WTC11 (cell line): ENCODE data around the gene FGF11. TPM values are rescaled to one million over a fixed set of nuclear protein-coding genes. Genes with fewer than 3 reads are reported as not detected.

ENCODE experiments used
- ATAC-seq: fragments of 200-7000 bp; cut with Tn5 transposase; 2 replicates; pipeline ENCODE4 v1.10.0; 2021; ENCODE audit warnings: mild to moderate bottlenecking, moderate library complexity
- CTCF ChIA-PET: fragments of 300-600 bp; sonication (Branson Sonifier 250); formaldehyde crosslinking; loops from one replicate; lab custom pipeline; 2021; ENCODE audit warnings: antibody characterized with exemption; lab: Charles Lee
- POLR2A ChIA-PET: fragments of 350-600 bp; sonication (Branson Sonifier 250); formaldehyde crosslinking; loops from one replicate; lab custom pipeline; 2021; ENCODE audit warnings: antibody characterized with exemption; lab: Charles Lee
- DNase-seq: peaks from one replicate; pipeline ENCODE4 v3.0.0; 2021; ENCODE audit warnings: low spot score
- H3K27ac Mint-ChIP-seq: 2 replicates; pipeline ENCODE4 v1.8.0; 2021; ENCODE audit warnings: mixed read lengths
- H3K27me3 Mint-ChIP-seq: 2 replicates; pipeline ENCODE4 v1.8.0; 2021; ENCODE audit warnings: low read depth, mild to moderate bottlenecking, moderate library complexity, mixed read lengths
- H3K36me3 Mint-ChIP-seq: 2 replicates; pipeline ENCODE4 v1.8.0; 2021; ENCODE audit warnings: mixed read lengths
- H3K4me1 Mint-ChIP-seq: 2 replicates; pipeline ENCODE4 v1.8.0; 2022; ENCODE audit warnings: mixed read lengths
- H3K4me3 Mint-ChIP-seq: 2 replicates; pipeline ENCODE4 v1.8.0; 2021; ENCODE audit warnings: mild to moderate bottlenecking, moderate library complexity, mixed read lengths
- H3K9me3 Mint-ChIP-seq: 2 replicates; pipeline ENCODE4 v1.8.0; 2021; ENCODE audit warnings: mixed read lengths
- CREM ChIP-seq: sonication (generic); formaldehyde crosslinking; IDR thresholded peaks from 2 replicates; pipeline ENCODE4 v1.8.1; 2022; ENCODE audit warnings: mild to moderate bottlenecking, missing genetic modification reagents, moderate library complexity
- CTCF ChIP-seq: fragments of 200-600 bp; IDR thresholded peaks from 2 replicates; pipeline ENCODE4 v1.8.0; 2022; ENCODE audit warnings: antibody characterized with exemption
- ESRRA ChIP-seq: sonication (generic); formaldehyde crosslinking; IDR thresholded peaks from 2 replicates; pipeline ENCODE4 v1.8.1; 2022; ENCODE audit warnings: mild to moderate bottlenecking, missing genetic modification reagents, borderline replicate concordance
- FOXP1 ChIP-seq: sonication (generic); formaldehyde crosslinking; IDR thresholded peaks from 2 replicates; pipeline ENCODE4 v1.8.0; 2022; ENCODE audit warnings: missing genetic modification reagents, mild to moderate bottlenecking, moderate library complexity, borderline replicate concordance
- GABPB1 ChIP-seq: sonication (generic); formaldehyde crosslinking; IDR thresholded peaks from 2 replicates; pipeline ENCODE4 v1.8.1; 2023; ENCODE audit warnings: mild to moderate bottlenecking, missing genetic modification reagents
- GTF2I ChIP-seq: fragments of 250-450 bp; sonication (Bioruptor Pico); conservative IDR thresholded peaks from 2 replicates; pipeline ENCODE4 v1.4.0; 2021; ENCODE audit warnings: mild to moderate bottlenecking
- IRF2 ChIP-seq: sonication (generic); formaldehyde crosslinking; IDR thresholded peaks from 2 replicates; pipeline ENCODE4 v1.8.0; 2022; ENCODE audit warnings: low read depth, missing genetic modification reagents, borderline replicate concordance
- NFE2L1 ChIP-seq: sonication (generic); formaldehyde crosslinking; IDR thresholded peaks from 2 replicates; pipeline ENCODE4 v1.8.1; 2023; ENCODE audit warnings: missing genetic modification reagents
- NFYB ChIP-seq: sonication (generic); formaldehyde crosslinking; conservative IDR thresholded peaks from 2 replicates; pipeline ENCODE4 v1.8.0; 2022; ENCODE audit warnings: low read depth, missing genetic modification reagents
- NR1H2 ChIP-seq: sonication (generic); formaldehyde crosslinking; IDR thresholded peaks from 2 replicates; pipeline ENCODE4 v1.9.0; 2021; ENCODE audit warnings: mild to moderate bottlenecking, moderate library complexity, missing genetic modification reagents
- RELA ChIP-seq: sonication (generic); formaldehyde crosslinking; IDR thresholded peaks from 2 replicates; pipeline ENCODE4 v1.8.1; 2022; ENCODE audit warnings: missing genetic modification reagents, mild to moderate bottlenecking, borderline replicate concordance
- RORB ChIP-seq: fragments of 250-450 bp; sonication (Bioruptor Pico); IDR thresholded peaks from 2 replicates; pipeline ENCODE4 v1.9.0; 2021; ENCODE audit warnings: mild to moderate bottlenecking
- TEAD1 ChIP-seq: sonication (generic); formaldehyde crosslinking; IDR thresholded peaks from 2 replicates; pipeline ENCODE4 v1.8.0; 2022; ENCODE audit warnings: mild to moderate bottlenecking, missing genetic modification reagents
- ZBTB21 ChIP-seq: sonication (generic); formaldehyde crosslinking; IDR thresholded peaks from 2 replicates; pipeline ENCODE4 v1.8.1; 2023; ENCODE audit warnings: mild to moderate bottlenecking, missing genetic modification reagents, borderline replicate concordance
- ZNF121 ChIP-seq: sonication (generic); formaldehyde crosslinking; IDR thresholded peaks from 2 replicates; pipeline ENCODE4 v1.8.0; 2023; ENCODE audit warnings: missing genetic modification reagents
- total RNA-seq: library from RNA; stranded (reverse); gene quantifications from 3 replicates; pipeline ENCODE4 v1.2.3, GENCODE V29; 2021
- TF ChIP-seq, protein P1 (sequence below): sonication (generic); formaldehyde crosslinking; IDR thresholded peaks from 2 replicates; pipeline ENCODE4 v1.8.0; 2022; ENCODE audit warnings: missing genetic modification reagents
- TF ChIP-seq, protein P2 (sequence below): sonication (generic); formaldehyde crosslinking; IDR thresholded peaks from 2 replicates; pipeline ENCODE4 v1.8.1; 2022; ENCODE audit warnings: mild to moderate bottlenecking, moderate library complexity, missing genetic modification reagents
- TF ChIP-seq, protein P3 (sequence below): sonication (generic); formaldehyde crosslinking; IDR thresholded peaks from 2 replicates; pipeline ENCODE4 v1.8.0; 2023; ENCODE audit warnings: missing genetic modification reagents
- TF ChIP-seq, protein P4 (sequence below): sonication (generic); formaldehyde crosslinking; IDR thresholded peaks from 2 replicates; pipeline ENCODE4 v1.8.1; 2023; ENCODE audit warnings: mild to moderate bottlenecking, missing genetic modification reagents, moderate library complexity
- TF ChIP-seq, protein P5 (sequence below): sonication (generic); formaldehyde crosslinking; IDR thresholded peaks from 2 replicates; pipeline ENCODE4 v1.8.0; 2023; ENCODE audit warnings: missing genetic modification reagents, mild to moderate bottlenecking, borderline replicate concordance
- TF ChIP-seq, protein P6 (sequence below): fragments of 250-450 bp; sonication (Bioruptor Pico); IDR thresholded peaks from 2 replicates; pipeline ENCODE4 v1.9.0; 2021; ENCODE audit warnings: moderate library complexity, mild to moderate bottlenecking, inconsistent platforms, borderline replicate concordance

Gene FGF11
- total RNA-seq, 1 experiment from 2014 or later: 19.8 TPM

DNA sequence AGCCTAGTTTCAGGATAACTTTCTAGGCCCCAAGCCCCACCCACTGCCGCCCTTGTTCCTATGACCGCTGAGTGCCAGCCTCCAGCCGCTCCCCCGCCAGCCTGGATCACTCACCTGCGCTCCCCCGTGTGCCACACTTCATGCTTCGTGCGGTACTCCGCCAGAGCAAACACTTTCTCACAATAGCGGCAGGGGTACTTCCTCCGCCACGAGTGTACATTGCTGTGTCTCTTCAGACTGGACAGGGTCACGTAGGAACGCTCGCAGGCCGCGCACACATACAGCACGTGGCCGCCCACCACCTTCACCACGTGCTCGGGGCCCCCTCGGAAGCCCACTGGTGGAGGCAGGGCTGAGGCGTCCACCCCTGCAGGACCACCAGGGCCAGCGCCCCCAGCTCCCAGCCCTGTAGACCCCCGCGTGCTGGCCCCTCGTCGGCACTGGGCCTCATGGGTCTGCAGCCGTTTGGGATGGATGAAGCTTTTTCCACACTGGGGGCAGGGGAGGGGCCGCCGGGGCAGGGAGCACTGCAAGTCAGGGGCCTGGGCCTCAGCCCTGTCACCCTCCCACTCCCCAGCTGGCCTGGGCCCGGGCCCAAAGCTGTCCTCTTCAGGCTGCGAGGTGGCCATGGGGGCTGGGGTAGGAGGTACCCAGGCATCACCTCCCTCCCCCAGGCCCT lies 26.4 kb downstream of the FGF11 start:
- POLR2A ChIA-PET: interaction anchor here (0.7 kb wide), 1 partner anchor 34 kb away, joined by 5 read pairs; no protein-coding TSS in a partner anchor
- no peak for DNase-seq
- H3K36me3 Mint-ChIP-seq: no peaks in the 10 kb centered on the region
- H3K27ac Mint-ChIP-seq: no peak overlapping the region
- H3K4me1 Mint-ChIP-seq: peaks cover 13% of the 10 kb centered on the region
- H3K9me3 Mint-ChIP-seq: no peaks in the 10 kb centered on the region
- CTCF ChIA-PET: interaction anchor here (0.7 to 1.2 kb wide), 2 partner anchors 95 to 116 kb away, joined by 4 to 6 read pairs; no protein-coding TSS in a partner anchor
- H3K27me3 Mint-ChIP-seq: no peaks in the 10 kb centered on the region
- H3K4me3 Mint-ChIP-seq: no peak overlapping the region
- TF ChIP-seq RELA: no peak
- TF ChIP-seq CREM: no peak
- TF ChIP-seq GABPB1 (CRISPR knock-in tag): no peak
- TF ChIP-seq TEAD1 (CRISPR knock-in tag): no peak
- no peak for ATAC-seq

DNA sequence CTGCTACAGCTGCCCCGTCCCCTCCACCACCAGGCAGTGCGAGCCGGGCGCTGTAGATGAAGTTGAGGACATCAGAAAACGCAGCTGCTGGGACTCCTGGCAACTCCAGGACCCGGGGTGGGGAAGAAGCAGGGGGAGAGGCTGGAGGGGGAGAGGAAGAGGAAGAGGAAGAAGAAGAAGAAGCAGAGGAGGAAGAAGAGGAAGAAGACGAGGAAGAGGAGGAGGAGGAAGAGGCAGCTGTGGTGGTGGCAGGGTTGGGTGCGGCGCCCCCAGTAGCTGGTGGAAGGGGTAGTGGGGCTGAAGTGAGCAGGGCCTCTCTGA lies 27.0 kb downstream of the FGF11 start:
- Mint-ChIP-seq H3K9me3 (no peaks in the 10 kb centered on the region), H3K4me1 (peaks cover 9% of the 10 kb centered on the region), H3K4me3 (no peak overlapping the region), H3K27me3 (no peaks in the 10 kb centered on the region), H3K27ac (no peak overlapping the region), H3K36me3 (no peaks in the 10 kb centered on the region)
- DNase-seq (no peak), ATAC-seq (no peak)
- POLR2A ChIA-PET: no interaction called here
- CTCF ChIA-PET: no interaction called here
- TF ChIP-seq NFE2L1 (CRISPR knock-in tag): no peak
- TF ChIP-seq RELA: no peak
- TF ChIP-seq NR1H2: no peak
- no peak for TF ChIP-seq ZNF121
- TF ChIP-seq, protein P1, sequence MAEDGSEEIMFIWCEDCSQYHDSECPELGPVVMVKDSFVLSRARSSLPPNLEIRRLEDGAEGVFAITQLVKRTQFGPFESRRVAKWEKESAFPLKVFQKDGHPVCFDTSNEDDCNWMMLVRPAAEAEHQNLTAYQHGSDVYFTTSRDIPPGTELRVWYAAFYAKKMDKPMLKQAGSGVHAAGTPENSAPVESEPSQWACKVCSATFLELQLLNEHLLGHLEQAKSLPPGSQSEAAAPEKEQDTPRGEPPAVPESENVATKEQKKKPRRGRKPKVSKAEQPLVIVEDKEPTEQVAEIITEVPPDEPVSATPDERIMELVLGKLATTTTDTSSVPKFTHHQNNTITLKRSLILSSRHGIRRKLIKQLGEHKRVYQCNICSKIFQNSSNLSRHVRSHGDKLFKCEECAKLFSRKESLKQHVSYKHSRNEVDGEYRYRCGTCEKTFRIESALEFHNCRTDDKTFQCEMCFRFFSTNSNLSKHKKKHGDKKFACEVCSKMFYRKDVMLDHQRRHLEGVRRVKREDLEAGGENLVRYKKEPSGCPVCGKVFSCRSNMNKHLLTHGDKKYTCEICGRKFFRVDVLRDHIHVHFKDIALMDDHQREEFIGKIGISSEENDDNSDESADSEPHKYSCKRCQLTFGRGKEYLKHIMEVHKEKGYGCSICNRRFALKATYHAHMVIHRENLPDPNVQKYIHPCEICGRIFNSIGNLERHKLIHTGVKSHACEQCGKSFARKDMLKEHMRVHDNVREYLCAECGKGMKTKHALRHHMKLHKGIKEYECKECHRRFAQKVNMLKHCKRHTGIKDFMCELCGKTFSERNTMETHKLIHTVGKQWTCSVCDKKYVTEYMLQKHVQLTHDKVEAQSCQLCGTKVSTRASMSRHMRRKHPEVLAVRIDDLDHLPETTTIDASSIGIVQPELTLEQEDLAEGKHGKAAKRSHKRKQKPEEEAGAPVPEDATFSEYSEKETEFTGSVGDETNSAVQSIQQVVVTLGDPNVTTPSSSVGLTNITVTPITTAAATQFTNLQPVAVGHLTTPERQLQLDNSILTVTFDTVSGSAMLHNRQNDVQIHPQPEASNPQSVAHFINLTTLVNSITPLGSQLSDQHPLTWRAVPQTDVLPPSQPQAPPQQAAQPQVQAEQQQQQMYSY (CRISPR knock-in tag): no peak
- TF ChIP-seq GTF2I (CRISPR knock-in tag): no peak
- TF ChIP-seq RORB (CRISPR knock-in tag): no peak
- TF ChIP-seq, protein P2, sequence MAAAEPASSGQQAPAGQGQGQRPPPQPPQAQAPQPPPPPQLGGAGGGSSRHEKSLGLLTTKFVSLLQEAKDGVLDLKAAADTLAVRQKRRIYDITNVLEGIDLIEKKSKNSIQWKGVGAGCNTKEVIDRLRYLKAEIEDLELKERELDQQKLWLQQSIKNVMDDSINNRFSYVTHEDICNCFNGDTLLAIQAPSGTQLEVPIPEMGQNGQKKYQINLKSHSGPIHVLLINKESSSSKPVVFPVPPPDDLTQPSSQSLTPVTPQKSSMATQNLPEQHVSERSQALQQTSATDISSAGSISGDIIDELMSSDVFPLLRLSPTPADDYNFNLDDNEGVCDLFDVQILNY: no peak
- TF ChIP-seq, protein P3, sequence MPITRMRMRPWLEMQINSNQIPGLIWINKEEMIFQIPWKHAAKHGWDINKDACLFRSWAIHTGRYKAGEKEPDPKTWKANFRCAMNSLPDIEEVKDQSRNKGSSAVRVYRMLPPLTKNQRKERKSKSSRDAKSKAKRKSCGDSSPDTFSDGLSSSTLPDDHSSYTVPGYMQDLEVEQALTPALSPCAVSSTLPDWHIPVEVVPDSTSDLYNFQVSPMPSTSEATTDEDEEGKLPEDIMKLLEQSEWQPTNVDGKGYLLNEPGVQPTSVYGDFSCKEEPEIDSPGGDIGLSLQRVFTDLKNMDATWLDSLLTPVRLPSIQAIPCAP (CRISPR knock-in tag): no peak
- TF ChIP-seq ZBTB21 (CRISPR knock-in tag): no peak
- no peak for TF ChIP-seq NFYB (CRISPR knock-in tag)
- TF ChIP-seq, protein P4, sequence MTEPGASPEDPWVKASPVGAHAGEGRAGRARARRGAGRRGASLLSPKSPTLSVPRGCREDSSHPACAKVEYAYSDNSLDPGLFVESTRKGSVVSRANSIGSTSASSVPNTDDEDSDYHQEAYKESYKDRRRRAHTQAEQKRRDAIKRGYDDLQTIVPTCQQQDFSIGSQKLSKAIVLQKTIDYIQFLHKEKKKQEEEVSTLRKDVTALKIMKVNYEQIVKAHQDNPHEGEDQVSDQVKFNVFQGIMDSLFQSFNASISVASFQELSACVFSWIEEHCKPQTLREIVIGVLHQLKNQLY (CRISPR knock-in tag): no peak
- TF ChIP-seq ESRRA (CRISPR knock-in tag): no peak
- TF ChIP-seq, protein P5, sequence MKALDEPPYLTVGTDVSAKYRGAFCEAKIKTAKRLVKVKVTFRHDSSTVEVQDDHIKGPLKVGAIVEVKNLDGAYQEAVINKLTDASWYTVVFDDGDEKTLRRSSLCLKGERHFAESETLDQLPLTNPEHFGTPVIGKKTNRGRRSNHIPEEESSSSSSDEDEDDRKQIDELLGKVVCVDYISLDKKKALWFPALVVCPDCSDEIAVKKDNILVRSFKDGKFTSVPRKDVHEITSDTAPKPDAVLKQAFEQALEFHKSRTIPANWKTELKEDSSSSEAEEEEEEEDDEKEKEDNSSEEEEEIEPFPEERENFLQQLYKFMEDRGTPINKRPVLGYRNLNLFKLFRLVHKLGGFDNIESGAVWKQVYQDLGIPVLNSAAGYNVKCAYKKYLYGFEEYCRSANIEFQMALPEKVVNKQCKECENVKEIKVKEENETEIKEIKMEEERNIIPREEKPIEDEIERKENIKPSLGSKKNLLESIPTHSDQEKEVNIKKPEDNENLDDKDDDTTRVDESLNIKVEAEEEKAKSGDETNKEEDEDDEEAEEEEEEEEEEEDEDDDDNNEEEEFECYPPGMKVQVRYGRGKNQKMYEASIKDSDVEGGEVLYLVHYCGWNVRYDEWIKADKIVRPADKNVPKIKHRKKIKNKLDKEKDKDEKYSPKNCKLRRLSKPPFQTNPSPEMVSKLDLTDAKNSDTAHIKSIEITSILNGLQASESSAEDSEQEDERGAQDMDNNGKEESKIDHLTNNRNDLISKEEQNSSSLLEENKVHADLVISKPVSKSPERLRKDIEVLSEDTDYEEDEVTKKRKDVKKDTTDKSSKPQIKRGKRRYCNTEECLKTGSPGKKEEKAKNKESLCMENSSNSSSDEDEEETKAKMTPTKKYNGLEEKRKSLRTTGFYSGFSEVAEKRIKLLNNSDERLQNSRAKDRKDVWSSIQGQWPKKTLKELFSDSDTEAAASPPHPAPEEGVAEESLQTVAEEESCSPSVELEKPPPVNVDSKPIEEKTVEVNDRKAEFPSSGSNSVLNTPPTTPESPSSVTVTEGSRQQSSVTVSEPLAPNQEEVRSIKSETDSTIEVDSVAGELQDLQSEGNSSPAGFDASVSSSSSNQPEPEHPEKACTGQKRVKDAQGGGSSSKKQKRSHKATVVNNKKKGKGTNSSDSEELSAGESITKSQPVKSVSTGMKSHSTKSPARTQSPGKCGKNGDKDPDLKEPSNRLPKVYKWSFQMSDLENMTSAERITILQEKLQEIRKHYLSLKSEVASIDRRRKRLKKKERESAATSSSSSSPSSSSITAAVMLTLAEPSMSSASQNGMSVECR (CRISPR knock-in tag): no peak
- no peak for TF ChIP-seq FOXP1
- no peak for TF ChIP-seq IRF2 (CRISPR knock-in tag)
- TF ChIP-seq CTCF: no peak
- TF ChIP-seq, protein P6, sequence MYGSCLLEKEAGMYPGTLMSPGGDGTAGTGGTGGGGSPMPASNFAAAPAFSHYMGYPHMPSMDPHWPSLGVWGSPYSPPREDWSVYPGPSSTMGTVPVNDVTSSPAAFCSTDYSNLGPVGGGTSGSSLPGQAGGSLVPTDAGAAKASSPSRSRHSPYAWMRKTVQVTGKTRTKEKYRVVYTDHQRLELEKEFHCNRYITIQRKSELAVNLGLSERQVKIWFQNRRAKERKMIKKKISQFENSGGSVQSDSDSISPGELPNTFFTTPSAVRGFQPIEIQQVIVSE (CRISPR knock-in tag): no peak
